Loucy (cell line): ENCODE data around the gene FARS2.

Experiments used
- CTCF ChIP-seq: fragments of 200-600 bp; sonication (generic); conservative IDR thresholded peaks from 2 replicates; pipeline ENCODE4 v1.5.1; 2014; ENCODE audit warnings: mild to moderate bottlenecking, antibody characterized with exemption, low read length
- EZH2phosphoT487 ChIP-seq: fragments of 200-600 bp; IDR thresholded peaks from 2 replicates; pipeline ENCODE4 v1.6.1; 2018; ENCODE audit warnings: antibody characterized with exemption, mild to moderate bottlenecking, moderate library complexity, borderline replicate concordance

GRCh38 chr6:5250911-5251310, 10.4 kb upstream of the FARS2 start:
- TF ChIP-seq CTCF (no peak), EZH2phosphoT487 (no peak)
